Endodermal cell (in vitro differentiated cells): Measurements from ENCODE around the gene UBE2D2. TPM values are rescaled to one million over a fixed set of nuclear protein-coding genes. Genes with fewer than 3 reads are reported as not detected.

Experiments used
- DNase-seq: peaks from one replicate; pipeline ENCODE4 v3.0.0-alpha.2; 2017
- H3K27ac ChIP-seq: 2 replicates; pipeline ENCODE4 v1.5.1; 2013; ENCODE audit warnings: mild to moderate bottlenecking, low read depth, low read length, moderate library complexity
- H3K27me3 ChIP-seq: 2 replicates; pipeline ENCODE4 v1.6.1; 2013; ENCODE audit warnings: mild to moderate bottlenecking, low read length, moderate library complexity; ENCODE audit not compliant: insufficient read depth, control insufficient read depth, poor library complexity, severe bottlenecking
- H3K36me3 ChIP-seq: 2 replicates; pipeline ENCODE4 v1.7.0; 2013; ENCODE audit warnings: mild to moderate bottlenecking, low read length, moderate library complexity; ENCODE audit not compliant: control insufficient read depth, insufficient read depth
- H3K4me1 ChIP-seq: one replicate; pipeline ENCODE4 v1.7.0; 2013; ENCODE audit warnings: low read length; ENCODE audit not compliant: control insufficient read depth, insufficient read depth
- H3K4me3 ChIP-seq: 2 replicates; pipeline ENCODE4 v1.5.1; 2013; ENCODE audit warnings: mild to moderate bottlenecking, low read length, moderate library complexity
- H3K9ac ChIP-seq: 2 replicates; pipeline ENCODE4 v1.6.1; 2013; ENCODE audit warnings: mild to moderate bottlenecking, low read length, moderate library complexity; ENCODE audit not compliant: poor library complexity, severe bottlenecking; ENCODE audit errors: extremely low read depth
- H3K9me3 ChIP-seq: 2 replicates; pipeline ENCODE4 v1.6.1; 2013; ENCODE audit warnings: mild to moderate bottlenecking, low read length, moderate library complexity; ENCODE audit not compliant: control insufficient read depth
- H3K27ac Mint-ChIP-seq: 2 replicates; pipeline ENCODE4 v1.8.0; 2020; ENCODE audit warnings: mixed read lengths
- H3K27me3 Mint-ChIP-seq: 2 replicates; pipeline ENCODE4 v1.8.0; 2021; ENCODE audit warnings: mild to moderate bottlenecking, mixed read lengths; ENCODE audit not compliant: insufficient read depth
- H3K36me3 Mint-ChIP-seq: 2 replicates; pipeline ENCODE4 v1.8.0; 2020; ENCODE audit warnings: low read depth, mixed read lengths
- H3K4me1 Mint-ChIP-seq: 2 replicates; pipeline ENCODE4 v1.8.0; 2020; ENCODE audit warnings: mixed read lengths
- H3K4me3 Mint-ChIP-seq: 2 replicates; pipeline ENCODE4 v1.8.0; 2020; ENCODE audit warnings: mild to moderate bottlenecking, moderate library complexity, mixed read lengths
- H3K9me3 Mint-ChIP-seq: 2 replicates; pipeline ENCODE4 v1.8.0; 2020; ENCODE audit warnings: mild to moderate bottlenecking, mixed read lengths
- CTCF ChIP-seq: fragments of 200-600 bp; sonication (generic); conservative IDR thresholded peaks from 2 replicates; pipeline ENCODE4 v1.5.0; 2021; ENCODE audit warnings: antibody characterized with exemption, mild to moderate bottlenecking
- WGBS, 2 experiments: methylation state at CpG; one replicate each; pipeline versions ENCODE4 v1.1.5 to v1.1.7; 2013; ENCODE audit warnings: missing lambda C conversion rate in 2 of 2, mixed read lengths in 1 of 2; ENCODE audit not compliant: insufficient coverage in 1 of 2, insufficient read length in 1 of 2; 5-methylcytosine and 5-hydroxymethylcytosine counted together
- total RNA-seq, 2 donors: library from RNA; stranded (reverse); fragmentation: NEBNext Ultra II Directional in 1 of 2; extraction: Animal tissue kit (Norgen Biotek cat#: 25700) in 1 of 2; gene quantifications; 2 replicates in 1 of 2; 3 replicates in 1 of 2; pipeline ENCODE4 v1.2.1, GENCODE V29; 2021

Gene UBE2D2
- total RNA-seq, 2 donors from 2014 or later, result 172 to 202 TPM

GRCh38 chr5:139660105-139660922 is 99.2 kb downstream of the UBE2D2 start:
- Histone ChIP-seq H3K9me3 (no peaks in the 10 kb centered on the region), H3K27ac (peak overlapping the region; percentile 66), H3K27me3 (no peaks in the 10 kb centered on the region), H3K9ac (no peak overlapping the region), H3K4me1 (peaks cover 25% of the 10 kb centered on the region), H3K4me3 (no peak overlapping the region), H3K36me3 (no peaks in the 10 kb centered on the region)
- TF ChIP-seq CTCF, result no peak
- 64 to 82% methylated on average over 8 to 13 of the region's 14 CpGs for WGBS, 2 experiments
- Mint-ChIP-seq H3K36me3 (peaks cover 4% of the 10 kb centered on the region), H3K27me3 (no peaks in the 10 kb centered on the region), H3K4me1 (peaks cover 34% of the 10 kb centered on the region), H3K9me3 (no peaks in the 10 kb centered on the region), H3K27ac (peak overlapping the region; percentile 74), H3K4me3 (no peak overlapping the region)
- no peak for DNase-seq

GRCh38 chr5:139660923-139661814 is 100.0 kb downstream of the UBE2D2 start:
- no peak overlapping the region for H3K9ac ChIP-seq
- DNase-seq, result no peak
- no peaks in the 10 kb centered on the region for H3K36me3 ChIP-seq
- peaks cover 4% of the 10 kb centered on the region for H3K36me3 Mint-ChIP-seq
- H3K27ac Mint-ChIP-seq, result no peak overlapping the region
- peaks cover 29% of the 10 kb centered on the region for H3K4me1 Mint-ChIP-seq
- no peak overlapping the region for H3K4me3 ChIP-seq
- no peaks in the 10 kb centered on the region for H3K27me3 Mint-ChIP-seq
- no peaks in the 10 kb centered on the region for H3K27me3 ChIP-seq
- peak overlapping the region; percentile 49 for H3K27ac ChIP-seq
- H3K4me3 Mint-ChIP-seq, result no peak overlapping the region
- whole genome bisulfite sequencing, 2 experiments, result 90% methylated on average over 18 to 41 of the region's 41 CpGs
- H3K9me3 ChIP-seq, result no peaks in the 10 kb centered on the region
- no peaks in the 10 kb centered on the region for H3K9me3 Mint-ChIP-seq
- peaks cover 25% of the 10 kb centered on the region for H3K4me1 ChIP-seq
- TF ChIP-seq CTCF, result no peak

- Histone ChIP-seq H3K9me3 (no peaks in the 10 kb centered on the region), H3K27ac (no peak overlapping the region), H3K4me3 (no peak overlapping the region), H3K27me3 (no peaks in the 10 kb centered on the region), H3K9ac (no peak overlapping the region), H3K36me3 (no peaks in the 10 kb centered on the region), H3K4me1 (peaks cover 25% of the 10 kb centered on the region)
- 94 to 100% methylated on average over 2 to 9 of the region's 9 CpGs for WGBS, 2 experiments
- Mint-ChIP-seq H3K9me3 (no peaks in the 10 kb centered on the region), H3K36me3 (no peaks in the 10 kb centered on the region), H3K27me3 (no peaks in the 10 kb centered on the region), H3K4me1 (peaks cover 29% of the 10 kb centered on the region), H3K4me3 (no peak overlapping the region), H3K27ac (peak overlapping the region; percentile 35)
- no peak for TF ChIP-seq CTCF
- no peak for DNase-seq
Observed at GRCh38 chr5:139662617-139663016, 101.5 kb downstream of the UBE2D2 start.
